ENCODE data around the gene NCOR1.
"Not testable (repeated sequence)": the region's sequence is repeated elsewhere in the genome, so short reads cannot be mapped to it uniquely, and the experiment has no call there.

Gene NCOR1

DNA sequence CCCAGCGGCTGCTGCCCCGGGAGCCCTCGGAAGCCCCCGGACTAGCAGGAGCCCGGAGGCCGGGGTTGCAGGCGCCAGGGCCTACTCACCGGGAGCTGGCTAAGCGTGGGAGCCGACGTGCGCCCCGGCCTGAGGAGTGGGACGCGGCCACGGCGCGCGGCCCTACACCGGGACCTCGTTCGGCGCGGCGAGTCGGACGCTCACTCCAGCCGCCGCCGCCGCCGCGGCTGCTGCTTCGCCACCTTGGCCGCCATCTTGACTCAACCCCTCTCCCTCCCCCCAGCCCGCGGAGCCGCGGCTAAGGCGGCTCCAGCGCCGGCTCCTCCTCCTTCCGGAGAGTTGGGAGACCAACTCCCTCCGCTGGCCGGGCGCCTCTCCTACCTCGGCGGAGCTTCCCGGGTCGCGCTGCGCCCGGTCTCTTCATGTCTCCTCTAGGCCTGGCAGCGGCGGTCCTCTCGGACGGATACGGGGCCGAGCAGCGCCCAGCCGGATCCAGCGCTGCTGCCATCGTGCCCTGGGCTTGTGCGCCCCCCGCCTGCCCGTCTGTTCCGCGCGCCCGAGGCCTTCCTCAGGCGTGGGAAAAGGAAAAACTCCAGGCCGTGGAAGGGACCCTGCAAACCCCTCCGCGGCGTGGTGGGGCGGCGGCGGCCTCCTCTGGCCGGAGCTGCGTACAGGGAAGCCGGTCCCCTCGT lies at the start of gene NCOR1:
NCOR1 (minus strand) TSS at position 262 of the 692 bp plus-strand sequence. CDS start 20,965 bp downstream, outside the sequence.
- peak; percentile 89 for ATAC-seq
- peak; percentile 93 for DNase-seq

DNA sequence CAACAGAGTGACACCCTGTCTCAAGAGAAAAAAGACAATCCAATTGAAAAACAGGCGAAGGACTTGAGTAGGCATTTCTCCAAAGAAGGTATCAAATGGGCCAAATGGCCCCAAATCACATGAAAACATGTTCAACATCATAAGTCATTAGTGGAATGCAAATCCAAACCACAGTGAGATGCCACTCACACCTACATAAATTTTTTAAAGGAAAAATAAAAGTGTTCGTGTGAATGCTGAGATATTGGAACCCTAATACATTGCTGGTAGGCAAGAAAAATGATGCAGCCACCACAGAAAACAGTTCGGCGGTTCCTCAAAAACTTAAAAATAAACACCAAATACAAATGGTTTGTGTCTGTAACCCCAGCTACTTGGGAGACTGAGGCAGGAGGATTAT lies 46.9 kb upstream of the NCOR1 start:
- DNase-seq, result no peak
- ATAC-seq, result no peak

DNA sequence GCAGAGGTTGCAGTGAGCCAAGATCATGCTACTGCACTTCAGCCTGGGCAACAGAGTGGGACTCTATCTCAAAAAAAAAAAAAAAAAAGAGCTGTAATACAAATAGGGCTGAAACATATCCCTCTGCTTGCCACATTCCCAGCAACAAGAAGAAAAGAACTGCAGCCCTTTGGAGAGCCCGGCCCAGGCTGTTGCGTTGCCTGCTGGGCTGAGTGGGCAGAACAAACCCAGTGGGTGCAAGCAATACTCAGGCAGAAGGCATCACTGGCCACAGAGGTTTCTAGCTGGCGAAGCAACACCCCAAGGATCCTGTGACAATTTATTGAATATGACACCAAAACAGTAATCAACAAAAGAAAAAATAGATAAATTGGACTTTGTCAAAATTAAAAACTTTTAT lies 45.7 kb upstream of the NCOR1 start:
- ATAC-seq (no peak), DNase-seq (no peak)

DNA sequence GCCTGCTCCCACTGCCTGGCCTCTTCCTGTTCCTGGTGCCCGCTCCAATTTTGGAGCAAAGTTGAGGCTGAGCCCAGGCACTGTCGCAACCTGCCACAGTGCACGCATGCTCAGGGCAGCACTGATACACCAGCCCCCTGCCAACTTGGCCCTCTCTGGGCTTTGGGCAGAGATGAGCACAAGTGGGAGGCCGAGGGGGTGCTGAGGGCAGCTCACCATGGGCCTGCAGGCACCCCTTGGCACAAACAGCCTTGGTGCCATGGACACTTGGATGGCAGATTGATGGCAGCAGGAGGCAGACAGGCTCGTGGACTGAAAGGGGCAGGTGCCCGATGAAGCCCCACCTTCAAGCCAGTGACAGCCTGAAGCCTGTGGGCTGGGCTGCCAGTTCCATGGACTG lies 44.6 kb upstream of the NCOR1 start:
- no peak for DNase-seq
- no peak for ATAC-seq

DNA sequence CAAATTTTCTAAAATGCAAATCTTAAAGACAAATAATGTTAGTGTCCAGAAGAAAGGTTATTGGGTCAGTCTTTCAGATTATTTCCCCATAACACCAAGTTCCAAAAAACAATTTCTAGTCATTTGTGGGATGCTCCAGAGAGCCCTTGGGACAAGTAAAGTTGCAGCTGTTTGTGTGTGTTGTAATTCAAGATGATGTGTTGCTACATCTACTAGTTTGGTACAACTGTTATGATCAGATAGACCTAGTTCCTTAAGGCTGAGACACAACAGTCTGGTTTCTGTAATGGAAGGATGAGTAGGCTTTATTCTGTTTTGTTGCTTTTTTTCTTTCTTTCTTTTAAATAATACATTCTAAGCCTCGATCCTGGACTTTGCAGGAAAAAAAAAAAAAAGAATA lies 43.6 kb upstream of the NCOR1 start:
- ATAC-seq, result no peak
- no peak for DNase-seq

DNA sequence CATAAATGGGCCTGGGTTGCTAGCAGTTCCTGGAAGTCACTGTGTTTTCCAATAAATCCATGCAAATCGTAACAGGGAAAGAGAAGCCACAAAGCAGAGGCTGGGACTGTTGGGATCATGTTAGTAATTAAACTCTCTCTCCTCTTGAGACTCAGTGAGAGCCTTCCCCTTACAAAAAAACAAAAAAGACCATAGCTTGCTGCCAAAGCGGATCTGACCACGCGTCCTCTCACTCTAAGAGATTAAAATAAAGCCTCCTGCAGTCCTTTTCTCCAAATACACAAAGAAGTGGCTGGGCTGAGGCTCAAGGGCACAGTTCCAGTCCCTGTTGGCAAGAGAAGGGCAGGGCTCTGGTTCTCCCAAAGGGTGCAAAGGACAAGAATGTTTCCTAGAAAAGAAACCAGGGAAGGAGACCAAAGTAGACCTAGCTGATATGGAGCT lies 40.2 kb upstream of the NCOR1 start:
- ATAC-seq (no peak), DNase-seq (no peak)

DNA sequence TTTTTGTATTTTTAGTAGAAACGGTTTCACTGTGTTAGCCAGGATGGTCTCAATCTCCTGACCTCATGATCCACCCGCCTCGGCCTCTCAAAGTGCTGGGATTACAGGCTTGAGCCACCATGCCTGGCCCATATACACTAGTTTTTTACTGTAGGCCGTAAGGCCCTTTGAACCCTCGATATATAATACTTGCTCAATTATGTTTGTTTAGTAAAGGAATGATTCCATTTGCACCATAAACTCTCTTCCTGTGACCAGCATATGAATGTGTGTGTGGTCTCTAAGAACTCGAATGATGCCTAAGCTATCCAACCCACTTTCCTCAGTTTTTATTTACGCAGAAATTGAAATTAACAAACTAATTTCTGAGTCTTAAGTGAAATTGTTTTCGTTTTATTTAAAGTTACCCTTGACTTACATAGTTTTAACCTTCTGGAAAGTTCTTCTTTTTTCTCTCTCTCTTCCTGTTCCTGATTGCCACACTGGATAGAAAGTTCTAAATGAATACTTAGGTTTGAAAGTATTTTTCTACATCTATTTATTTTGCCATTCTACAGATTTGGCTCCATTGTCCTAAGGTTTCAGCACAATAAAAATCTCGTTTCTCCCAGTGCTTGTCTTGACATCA lies 39.6 kb upstream of the NCOR1 start:
- ATAC-seq (no peak), DNase-seq (no peak)

DNA sequence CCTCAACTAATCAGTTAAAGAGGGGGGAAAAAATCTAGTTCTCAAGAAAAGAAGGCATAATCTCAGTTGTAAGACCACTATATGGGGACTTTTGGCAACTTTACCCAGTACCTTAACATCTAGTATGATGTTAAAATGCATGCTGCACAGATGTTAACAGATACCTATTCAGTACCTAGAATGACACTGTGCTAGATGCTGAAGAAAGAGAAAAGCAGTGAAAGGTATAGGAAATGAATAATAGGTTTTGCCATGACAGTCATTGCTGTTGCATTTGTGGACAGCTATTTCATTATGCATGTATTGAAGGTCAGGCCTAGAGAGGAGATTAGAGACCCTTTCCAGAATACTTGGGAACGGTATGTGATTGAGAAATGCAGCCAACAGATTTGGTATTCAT lies 36.2 kb upstream of the NCOR1 start:
- DNase-seq, result no peak
- no peak for ATAC-seq

DNA sequence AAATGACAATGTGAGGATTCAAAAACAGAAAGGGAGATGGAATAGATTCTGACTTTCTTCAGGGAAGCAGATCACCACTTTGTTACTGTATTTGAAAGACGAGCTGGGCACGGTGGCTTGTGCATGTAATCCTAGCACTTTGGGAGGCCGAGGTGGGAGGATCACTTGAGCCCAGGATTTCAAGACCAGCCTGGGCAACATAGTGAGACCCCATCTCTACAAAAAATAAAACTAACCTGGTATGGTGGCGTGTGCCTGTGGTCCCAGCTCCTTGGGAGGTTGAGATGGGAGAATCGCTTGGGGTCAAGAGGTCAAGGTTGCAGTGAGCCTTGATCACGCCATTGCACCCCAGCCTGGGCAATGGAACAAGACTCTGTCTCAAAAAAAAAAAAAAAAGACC lies 35.7 kb upstream of the NCOR1 start:
- DNase-seq (no peak), ATAC-seq (no peak)

DNA sequence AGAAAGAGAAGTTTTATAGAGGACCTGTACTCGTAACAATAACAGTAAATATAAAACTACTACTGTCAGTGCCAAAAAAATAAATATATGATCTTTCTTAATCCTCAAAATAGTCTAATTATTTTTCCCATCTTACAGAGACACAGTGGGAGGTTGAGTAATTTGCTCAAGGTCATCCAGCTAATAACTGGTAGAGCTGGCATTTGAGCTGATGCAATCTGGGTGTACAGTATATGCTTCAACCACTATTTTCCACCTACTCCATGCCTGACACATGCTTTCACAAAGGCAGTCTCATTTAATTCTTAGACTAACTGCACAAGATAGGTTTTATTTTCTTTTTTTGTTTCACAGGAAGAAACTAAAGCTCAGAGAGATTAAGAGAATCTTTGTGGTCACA lies 35.3 kb upstream of the NCOR1 start:
- no peak for DNase-seq
- peak; percentile 59 for ATAC-seq

DNA sequence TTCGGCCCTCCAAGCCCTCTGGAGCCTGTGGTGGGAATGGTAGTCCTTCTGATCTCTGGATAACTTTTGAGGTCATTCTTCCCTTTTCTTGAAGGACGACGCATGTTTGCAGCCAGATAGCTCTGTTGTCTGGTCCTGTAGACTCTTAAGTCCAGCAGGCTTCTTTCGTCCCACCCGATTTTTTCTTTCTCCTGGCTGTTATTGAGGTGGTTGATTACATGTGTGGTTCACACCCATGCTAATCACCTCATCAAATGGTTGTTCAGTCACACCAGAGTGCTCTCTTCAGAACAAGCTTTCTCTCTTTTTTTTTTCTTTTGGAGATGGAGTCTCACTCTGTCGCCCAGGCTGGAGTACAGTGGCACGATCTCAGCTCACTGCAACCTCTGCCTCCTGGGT lies 32.3 kb upstream of the NCOR1 start:
- no peak for ATAC-seq
- DNase-seq, result no peak

DNA sequence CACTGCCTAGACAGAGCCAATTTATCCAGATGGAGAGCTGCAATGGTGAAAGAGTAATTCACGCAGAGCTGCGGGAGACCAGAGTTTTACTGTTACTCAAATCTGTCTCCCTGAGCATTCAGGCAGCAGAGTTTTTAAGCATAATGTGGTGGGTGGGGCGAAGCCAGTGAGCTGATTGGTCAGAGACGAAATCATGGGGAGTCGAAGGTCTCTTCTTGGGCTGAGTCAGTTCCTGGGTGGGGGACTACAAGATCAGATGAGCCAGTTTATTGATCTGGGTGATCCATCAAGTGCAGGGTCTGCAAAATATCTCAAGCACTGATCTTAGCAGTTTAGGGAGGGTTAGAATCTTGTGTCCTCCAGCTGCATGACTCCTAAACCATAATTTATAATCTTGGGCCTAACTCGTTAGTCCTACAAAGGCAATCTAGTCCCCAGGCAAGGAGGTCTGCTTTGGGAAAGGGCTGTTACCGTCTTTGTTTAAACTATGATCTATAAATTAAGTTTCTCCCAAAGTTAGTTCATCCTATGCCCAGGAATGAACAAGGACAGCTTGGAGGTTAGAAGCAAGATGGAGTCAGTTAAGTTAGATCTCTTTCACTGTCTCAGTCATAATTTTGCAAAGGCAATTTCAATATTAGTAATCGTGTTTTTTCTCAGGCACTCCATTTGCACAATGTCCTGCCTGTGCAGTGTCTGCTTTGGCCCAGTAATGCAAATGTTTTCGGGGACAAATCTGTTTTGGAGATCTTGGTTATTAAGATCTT lies 28.6 kb upstream of the NCOR1 start:
- DNase-seq, result no peak
- ATAC-seq, result no peak

DNA sequence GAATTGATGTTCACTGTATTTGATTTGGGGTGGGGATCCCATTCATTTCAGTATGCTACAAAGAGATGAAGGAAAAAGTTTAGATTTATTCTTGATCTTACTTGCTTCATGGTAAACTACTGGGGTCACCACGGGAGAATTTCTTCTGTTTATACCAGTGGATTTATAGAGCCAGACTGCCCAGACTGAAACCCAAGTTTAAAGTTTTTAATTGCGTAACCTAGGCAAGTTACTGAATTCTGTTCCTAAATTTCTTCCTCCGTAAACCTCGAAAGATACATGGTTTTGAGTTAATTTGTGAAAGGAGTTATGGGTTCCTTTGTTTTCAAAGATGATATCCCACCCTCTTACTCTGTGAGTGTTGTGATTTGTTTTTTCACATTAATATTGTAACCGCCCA lies 28.1 kb upstream of the NCOR1 start:
- no peak for DNase-seq
- no peak for ATAC-seq

DNA sequence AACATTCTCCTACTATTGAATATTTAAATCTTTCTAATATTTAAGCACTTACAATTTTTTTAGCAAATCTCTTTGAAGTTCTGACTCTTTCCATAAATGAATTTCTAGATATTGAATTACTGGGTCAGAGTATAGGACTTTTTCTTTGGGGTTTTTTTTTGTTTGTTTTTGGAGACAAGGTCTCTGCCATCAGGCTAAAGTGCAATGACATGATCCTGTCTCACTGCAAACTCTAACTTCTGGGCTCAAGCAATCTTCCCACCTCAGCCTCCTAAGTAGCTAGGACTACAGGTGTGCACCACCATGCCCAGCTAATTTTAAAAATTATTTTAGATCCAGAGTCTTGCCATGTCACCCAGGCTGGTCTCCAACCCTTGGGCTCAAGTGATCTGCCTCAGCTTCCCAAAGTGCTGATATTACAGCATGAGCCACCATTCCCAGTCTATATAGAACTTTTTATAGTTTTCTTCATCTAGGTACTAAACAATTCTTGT lies 26.6 kb upstream of the NCOR1 start:
- ATAC-seq, result no peak
- DNase-seq, result no peak

DNA sequence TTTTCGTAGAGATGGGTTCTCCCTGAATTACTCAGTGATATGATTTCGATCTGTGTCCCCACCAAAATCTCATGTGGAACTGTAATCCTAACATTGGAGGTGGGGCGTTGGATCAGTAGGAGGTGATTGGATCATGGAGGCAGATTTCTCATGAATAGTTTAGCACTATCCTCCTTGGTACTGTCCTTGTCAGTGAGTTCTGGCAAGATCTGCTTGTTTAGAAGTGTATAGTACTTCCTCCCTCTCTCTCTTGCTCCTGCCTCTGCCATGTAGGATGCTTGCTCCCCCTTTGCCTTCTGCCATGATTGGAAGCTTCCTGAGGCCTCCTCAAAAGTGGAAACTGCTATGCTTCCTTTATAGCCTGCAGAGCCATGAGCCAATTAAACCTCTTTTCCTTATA lies 24.6 kb upstream of the NCOR1 start:
- DNase-seq, result no peak
- no peak for ATAC-seq

DNA sequence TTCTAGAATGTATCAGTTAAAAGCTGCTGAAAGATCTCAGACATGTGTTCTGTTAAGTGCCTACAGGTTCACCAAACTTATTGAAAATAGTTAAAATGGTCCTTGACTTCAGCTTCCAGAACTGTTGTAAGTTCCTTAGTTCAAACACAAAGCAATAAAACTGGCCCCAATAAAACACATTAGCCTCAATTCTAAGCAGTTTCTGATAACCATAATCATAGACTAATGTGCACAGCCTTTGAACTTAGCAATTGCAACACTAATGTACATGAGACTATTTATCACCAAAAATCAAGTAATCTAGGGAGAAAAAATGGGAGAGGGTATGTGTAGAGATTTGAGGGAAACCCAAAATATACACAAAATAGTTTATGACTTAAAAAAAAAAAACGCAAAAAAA lies 17.1 kb upstream of the NCOR1 start:
- ATAC-seq (no peak), DNase-seq (no peak)

DNA sequence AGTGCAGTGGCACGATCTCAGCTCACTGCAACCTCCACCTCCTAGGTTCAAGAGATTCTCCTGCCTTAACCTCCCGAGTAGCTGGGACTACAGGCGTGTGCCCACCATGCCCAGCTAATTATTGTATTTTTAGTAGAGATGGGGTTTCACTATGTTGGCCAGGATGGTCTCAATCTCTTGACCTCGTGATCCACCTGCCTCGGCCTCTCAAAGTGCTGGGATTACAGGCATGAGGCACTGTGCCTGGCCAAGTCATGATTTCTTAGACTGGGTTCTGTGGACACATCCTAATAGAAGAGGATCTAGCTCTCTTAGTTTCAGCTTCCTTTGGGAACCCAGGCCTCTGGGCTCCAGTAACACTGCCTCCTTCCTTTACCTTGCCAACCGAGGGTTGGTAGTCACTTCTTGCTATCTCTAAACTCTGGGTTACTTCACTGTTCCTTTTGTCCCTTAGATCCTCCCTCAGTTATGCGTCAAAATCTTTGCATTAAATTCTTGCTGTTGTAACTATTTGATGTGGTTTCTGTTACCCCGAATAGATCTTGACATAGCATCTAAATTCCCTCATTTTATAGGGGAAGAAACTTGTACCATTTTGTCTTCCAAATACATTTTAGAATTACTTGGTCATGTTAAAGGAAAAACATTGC lies 14.7 kb upstream of the NCOR1 start:
- DNase-seq, ATAC-seq: not testable (repeated sequence)

DNA sequence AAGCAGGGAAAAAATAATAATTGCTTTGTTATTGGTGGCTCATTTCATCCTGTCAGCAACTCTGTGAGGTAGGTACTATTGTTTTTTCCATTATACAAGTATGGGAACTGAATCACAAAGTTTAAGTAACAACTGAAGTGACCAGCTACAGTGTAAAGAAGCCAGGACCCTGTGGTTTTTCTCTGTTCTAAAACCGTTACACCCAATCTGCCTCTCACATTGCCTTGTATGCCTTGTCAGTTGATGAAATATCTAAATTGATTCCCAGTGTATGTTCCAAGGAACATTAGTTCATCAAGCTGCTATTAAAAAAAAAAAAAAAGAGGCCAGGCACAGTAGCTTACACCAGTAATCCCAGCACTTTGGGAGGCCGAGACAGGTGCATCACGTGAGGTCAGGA lies 7.1 kb upstream of the NCOR1 start:
- DNase-seq (no peak), ATAC-seq (no peak)

DNA sequence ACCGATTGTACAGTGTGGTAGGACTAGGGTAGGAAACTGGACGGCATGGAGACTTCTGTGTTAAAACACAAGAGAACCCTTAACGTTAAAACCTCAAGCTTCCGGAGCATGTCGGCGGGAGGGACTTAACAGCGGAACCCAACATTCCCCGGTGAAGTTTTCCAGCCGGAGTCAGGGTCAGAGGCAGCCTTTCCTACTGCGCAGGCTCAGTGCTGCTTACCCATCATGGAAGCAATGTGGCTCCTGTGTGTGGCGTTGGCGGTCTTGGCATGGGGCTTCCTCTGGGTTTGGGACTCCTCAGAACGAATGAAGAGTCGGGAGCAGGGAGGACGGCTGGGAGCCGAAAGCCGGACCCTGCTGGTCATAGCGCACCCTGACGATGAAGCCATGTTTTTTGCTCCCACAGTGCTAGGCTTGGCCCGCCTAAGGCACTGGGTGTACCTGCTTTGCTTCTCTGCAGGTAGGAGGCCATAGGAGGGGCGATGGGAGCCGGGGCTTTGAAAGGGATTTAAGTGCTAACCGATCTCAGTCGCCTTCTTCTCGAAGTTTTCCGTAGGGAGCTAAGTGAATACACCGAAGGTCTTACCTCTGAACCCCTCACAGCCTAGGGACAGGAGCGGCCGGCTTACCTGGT lies 1.8 kb upstream of the NCOR1 start, which contains the start of gene PIGL:
PIGL (plus strand) TSS at position 209 of the 634 bp plus-strand sequence; CDS start at position 226, 17 bp downstream.
- DNase-seq, result peak; percentile 93

DNA sequence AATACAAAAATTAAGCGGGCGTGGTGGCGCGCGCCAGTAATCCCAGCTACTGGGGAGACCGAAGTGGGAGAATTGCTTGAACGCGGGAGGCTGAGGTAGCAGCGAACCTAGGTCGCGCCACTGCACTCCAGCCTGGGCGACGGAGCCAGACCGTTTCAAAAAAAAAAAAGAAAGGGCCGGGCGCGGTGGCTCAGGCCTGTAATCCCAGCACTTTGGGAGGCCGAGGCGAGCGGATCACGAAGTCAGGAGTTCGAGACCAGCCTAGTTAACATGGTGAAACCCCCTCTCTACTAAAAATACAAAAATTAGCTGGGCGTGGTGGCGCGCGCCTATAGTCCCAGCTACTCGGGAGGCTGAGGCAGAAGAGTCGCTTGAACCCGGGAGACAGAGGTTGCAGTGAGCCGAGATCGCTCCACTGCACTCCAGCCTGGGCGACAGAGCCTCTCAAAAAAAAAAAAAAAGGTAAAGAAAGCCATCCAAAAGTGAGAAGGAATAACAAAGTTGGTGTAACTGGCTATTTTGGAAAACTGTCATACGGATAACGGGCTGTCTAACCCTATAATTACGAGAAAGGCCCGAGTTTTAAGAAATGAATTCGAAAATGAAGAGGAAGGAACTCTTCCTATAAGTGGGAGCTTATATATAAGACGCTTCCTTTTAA lies 1.1 kb upstream of the NCOR1 start:
- ATAC-seq, DNase-seq: not testable (repeated sequence)

More for the DNA sequence above, 1.8 kb upstream of the NCOR1 start, which contains the start of gene PIGL:
- peak; percentile 69 for ATAC-seq

DNA sequence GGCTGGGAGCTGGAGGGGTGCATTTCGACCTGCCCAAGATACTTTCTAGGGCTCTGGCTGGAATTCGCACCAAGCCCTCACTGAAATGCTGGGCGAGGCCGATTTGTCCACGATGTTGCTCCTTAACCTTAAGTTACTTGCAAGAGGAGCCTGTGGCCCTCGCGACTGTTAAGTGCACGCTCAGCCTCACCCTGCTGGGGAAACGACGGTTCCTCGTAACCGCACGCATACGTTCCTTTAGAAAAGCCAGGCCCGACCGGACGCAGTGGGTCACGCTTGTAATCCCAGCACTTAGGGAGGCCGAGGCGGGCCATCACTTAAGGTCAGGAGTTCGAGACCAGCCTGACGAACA lies 607 bp upstream of the NCOR1 start:
- ATAC-seq, result no peak
- DNase-seq, result no peak

DNA sequence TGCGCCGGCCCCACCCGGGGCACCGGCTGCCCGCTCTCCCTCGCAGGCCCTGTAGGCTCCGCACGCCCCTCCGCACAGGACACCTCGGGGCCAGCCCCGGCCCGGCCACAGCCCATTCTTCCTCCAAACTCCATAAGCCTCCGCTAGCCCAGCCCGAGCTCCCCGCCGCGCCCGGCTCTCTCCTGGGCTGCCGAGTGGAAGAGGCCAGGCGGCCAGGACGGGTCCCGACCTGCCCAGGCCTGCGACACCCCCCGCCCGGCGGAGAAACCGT lies 397 bp downstream of the NCOR1 start:
- ATAC-seq, result peak; percentile 44
- peak; percentile 56 for DNase-seq

Data from stimulated activated naive CD8-positive, alpha-beta T cell treated with anti-CD3 and anti-CD28 coated beads, Interleukin-15, Interleukin-2, amounts not matched to agents 100 U/mL and 50 U/mL, for 24 hours (primary cell).